NCI-H146 treated with DMSO at 0.1 percent for 48 hours (cell line): ENCODE results near the gene STT3A.
A peak's percentile ranks its signal among the peaks of the same experiment; 100 is the strongest.
"Not testable (repeated sequence)": the region's sequence is repeated elsewhere in the genome, so short reads cannot be mapped to it uniquely, and the experiment has no call there.

Experiments
- DNase-seq: peaks from one replicate; lab custom pipeline; 2025; ENCODE audit not compliant: unreplicated experiment; lab: John Stamatoyannopoulos, UW

Gene STT3A

GRCh38 chr11:125592305-125593113 lies at the start of gene STT3A:
Gene STT3A, plus strand, starts transcription at chr11:125592852. Its CDS starts 3,064 bp downstream, at chr11:125595916.
- peak; percentile 99 for DNase-seq

- no peak for DNase-seq
These were observed 41.9 kb upstream of the STT3A start for GRCh38 chr11:125550780-125551179.

GRCh38 chr11:125551835-125552342 lies 40.8 kb upstream of the STT3A start:
- DNase-seq, result no peak

- no peak for DNase-seq
These were observed 39.7 kb upstream of the STT3A start for GRCh38 chr11:125552927-125553326.

GRCh38 chr11:125553357-125553756 lies 39.3 kb upstream of the STT3A start:
- DNase-seq, result no peak

- DNase-seq, result no peak
These were observed 38.6 kb upstream of the STT3A start for GRCh38 chr11:125554038-125554437.

GRCh38 chr11:125559888-125560287 lies 32.8 kb upstream of the STT3A start:
- no peak for DNase-seq

GRCh38 chr11:125561924-125562323 lies 30.7 kb upstream of the STT3A start:
- no peak for DNase-seq

GRCh38 chr11:125562430-125562829 lies 30.2 kb upstream of the STT3A start:
- DNase-seq, result no peak

GRCh38 chr11:125564357-125564756 lies 28.3 kb upstream of the STT3A start:
- no peak for DNase-seq

- DNase-seq, result no peak
These were observed 26.4 kb upstream of the STT3A start for GRCh38 chr11:125566235-125566634.

GRCh38 chr11:125568970-125569914 lies 23.4 kb upstream of the STT3A start, which contains the start of gene EI24:
Gene EI24, plus strand, starts transcription at chr11:125569477. Its CDS starts 3,051 bp downstream, at chr11:125572528.
- peak; percentile 79 for DNase-seq

- DNase-seq, result no peak
These were observed 22.6 kb upstream of the STT3A start for GRCh38 chr11:125569915-125570621.

- no peak for DNase-seq
These were observed 21.7 kb upstream of the STT3A start for GRCh38 chr11:125570952-125571351.

- DNase-seq, result no peak
These were observed 19.7 kb upstream of the STT3A start for GRCh38 chr11:125572916-125573315.

GRCh38 chr11:125577181-125577580 lies 15.5 kb upstream of the STT3A start:
- DNase-seq, result not testable (repeated sequence)

- no peak for DNase-seq
These were observed 13.9 kb upstream of the STT3A start for GRCh38 chr11:125578783-125579182.

GRCh38 chr11:125579811-125580210 lies 12.8 kb upstream of the STT3A start:
- DNase-seq, result no peak

- no peak for DNase-seq
These were observed 9.2 kb upstream of the STT3A start for GRCh38 chr11:125583496-125583895.

GRCh38 chr11:125585487-125585886 lies 7.2 kb upstream of the STT3A start:
- no peak for DNase-seq

- no peak for DNase-seq
These were observed 6.0 kb upstream of the STT3A start for GRCh38 chr11:125586623-125587022.
